HepG2 (cell line): ENCODE data around the gene TRIM37. TPM values are rescaled to one million over a fixed set of nuclear protein-coding genes. Genes with fewer than 3 reads are reported as not detected.

ENCODE experiments used
- ATAC-seq: fragments of 200-7000 bp; cut with Tn5 transposase; 3 replicates; pipeline ENCODE4 v1.9.1; 2020; ENCODE audit warnings: mild to moderate bottlenecking, moderate library complexity
- BruUV-seq: library from RNA; stranded (reverse); fragments of 400-500 nt; replicated peaks from 2 replicates; lab custom pipeline; 2021; lab: Mats Ljungman, UMichigan
- CTCF ChIA-PET: fragments of 300-600 bp; formaldehyde crosslinking; extraction: SDS; loops from one replicate; lab custom pipeline; 2021; ENCODE audit warnings: low total read pairs, inconsistent platforms, low intra/inter-chr PET ratio; lab: Yijun Ruan, JAX
- POLR2A ChIA-PET: fragments of 350-600 bp; sonication (Branson Sonifier 250); formaldehyde crosslinking; loops from one replicate; lab custom pipeline; 2020; ENCODE audit warnings: antibody characterized with exemption, inconsistent platforms; lab: Yijun Ruan, JAX
- DNase-seq: peaks from one replicate; pipeline ENCODE4 v3.0.0-alpha.2; 2015; ENCODE audit warnings: low spot score
- FAIRE-seq: peaks from 3 replicates; lab custom pipeline; 2011; peaks lifted over from hg19 to GRCh38; lab: Jason Lieb, UNC
- H2AFZ ChIP-seq: one replicate; pipeline ENCODE4 v1.6.1; 2011; ENCODE audit warnings: low read length, inconsistent platforms
- H3K27ac ChIP-seq: fragments of 300-600 bp; 3 replicates; pipeline ENCODE4 v1.8.0; 2011; ENCODE audit warnings: mixed run types, mild to moderate bottlenecking, mixed read lengths, low read length, inconsistent platforms; ENCODE audit not compliant: insufficient read depth; ENCODE audit errors: extremely low read length
- H3K27me3 ChIP-seq, 2 experiments: fragments of 200-600 bp in 1 of 2; 2 replicates in 1 of 2; 3 replicates in 1 of 2; pipeline versions ENCODE4 v1.6.0 to v1.8.0; 2011; ENCODE audit warnings: low read length in 2 of 2, mild to moderate bottlenecking in 2 of 2, moderate library complexity in 2 of 2, inconsistent platforms in 1 of 2; ENCODE audit not compliant: insufficient read depth in 2 of 2, control insufficient read depth in 1 of 2
- H3K36me3 ChIP-seq, 2 experiments: fragments of 200-600 bp in 1 of 2; replicated peaks in 1 of 2; 2 replicates in 1 of 2; 3 replicates in 1 of 2; pipeline versions ENCODE4 v1.5.1 to v1.8.0; 2011; ENCODE audit warnings: low read length in 2 of 2, inconsistent platforms in 1 of 2; ENCODE audit not compliant: insufficient read depth in 2 of 2, control insufficient read depth in 1 of 2
- H3K4me1 ChIP-seq: 2 replicates; pipeline ENCODE4 v1.5.1; 2012; ENCODE audit warnings: low read length, inconsistent platforms; ENCODE audit not compliant: insufficient read depth
- H3K4me2 ChIP-seq: 2 replicates; pipeline ENCODE4 v1.6.0; 2011; ENCODE audit warnings: low read depth, low read length, inconsistent platforms
- H3K4me3 ChIP-seq, 3 experiments: fragments of 200-600 bp in 1 of 3; sonication (generic), shearing (Covaris generic) in 1 of 3; replicated peaks in 1 of 3; 2 replicates each; pipeline ENCODE4 v1.5.1; 2011 to 2016; ENCODE audit warnings: low read length in 3 of 3, inconsistent platforms in 2 of 3, low read depth in 2 of 3, mild to moderate bottlenecking in 2 of 3, control low read depth in 1 of 3, mixed read lengths in 1 of 3; ENCODE audit not compliant: insufficient read depth in 1 of 3
- H3K79me2 ChIP-seq: one replicate; pipeline ENCODE4 v1.6.1; 2011; ENCODE audit warnings: low read length, inconsistent platforms; ENCODE audit not compliant: insufficient read depth
- H3K9ac ChIP-seq: 2 replicates; pipeline ENCODE4 v1.6.0; 2011; ENCODE audit warnings: mild to moderate bottlenecking, low read depth, low read length, inconsistent platforms; ENCODE audit not compliant: insufficient read depth
- H3K9me3 ChIP-seq: 2 replicates; pipeline ENCODE4 v1.5.1; 2012; ENCODE audit warnings: mild to moderate bottlenecking, low read length
- H4K20me1 ChIP-seq: 2 replicates; pipeline ENCODE4 v1.6.0; 2011; ENCODE audit warnings: inconsistent platforms, mild to moderate bottlenecking, low read length, moderate library complexity; ENCODE audit not compliant: insufficient read depth
- BRCA1 ChIP-seq: sonication (generic); formaldehyde crosslinking; IDR thresholded peaks from 2 replicates; pipeline ENCODE4 v1.4.0; 2020; ENCODE audit warnings: missing genetic modification reagents
- HNF4G ChIP-seq, 2 experiments: sonication (generic) in 1 of 2; formaldehyde crosslinking in 1 of 2; IDR thresholded peaks; 2 replicates each; pipeline versions ENCODE4 v1.4.0 to v1.6.1; 2011 to 2020; ENCODE audit warnings: borderline replicate concordance in 2 of 2, low read depth in 2 of 2, mild to moderate bottlenecking in 2 of 2, low read length in 1 of 2, missing genetic modification reagents in 1 of 2, moderate library complexity in 1 of 2
- IRX3 ChIP-seq: sonication (generic); formaldehyde crosslinking; IDR thresholded peaks from 2 replicates; pipeline ENCODE4 v1.8.1; 2023; ENCODE audit warnings: mild to moderate bottlenecking, low read depth, missing genetic modification reagents, borderline replicate concordance
- ZBTB20 ChIP-seq: sonication (generic); formaldehyde crosslinking; IDR thresholded peaks from 2 replicates; pipeline ENCODE4 v1.8.1; 2023; ENCODE audit warnings: missing genetic modification reagents, low read depth, mild to moderate bottlenecking, borderline replicate concordance
- ZBTB3 ChIP-seq: sonication (generic); formaldehyde crosslinking; IDR thresholded peaks from 2 replicates; pipeline ENCODE4 v1.4.0; 2020; ENCODE audit warnings: low read depth, mild to moderate bottlenecking, moderate library complexity, missing genetic modification reagents, borderline replicate concordance
- ZFP62 ChIP-seq: sonication (generic); formaldehyde crosslinking; IDR thresholded peaks from 2 replicates; pipeline ENCODE4 v1.4.0; 2020; ENCODE audit warnings: missing genetic modification reagents
- ZNF234 ChIP-seq: sonication (generic); formaldehyde crosslinking; conservative IDR thresholded peaks from 2 replicates; pipeline ENCODE4 v1.5.1; 2020; ENCODE audit warnings: mild to moderate bottlenecking, missing genetic modification reagents
- ZNF569 ChIP-seq: sonication (generic); formaldehyde crosslinking; IDR thresholded peaks from 2 replicates; pipeline ENCODE4 v1.5.0; 2020; ENCODE audit warnings: mild to moderate bottlenecking, missing genetic modification reagents, moderate library complexity, borderline replicate concordance
- ZNF747 ChIP-seq: sonication (generic); formaldehyde crosslinking; IDR thresholded peaks from 2 replicates; pipeline ENCODE4 v1.8.1; 2023; ENCODE audit warnings: missing genetic modification reagents, mild to moderate bottlenecking, borderline replicate concordance
- ZNF878 ChIP-seq: sonication (generic); formaldehyde crosslinking; IDR thresholded peaks from 2 replicates; pipeline ENCODE4 v1.8.1; 2023; ENCODE audit warnings: mild to moderate bottlenecking, missing genetic modification reagents, moderate library complexity
- ZSCAN12 ChIP-seq: sonication (generic); formaldehyde crosslinking; IDR thresholded peaks from 2 replicates; pipeline ENCODE4 v1.9.0; 2021; ENCODE audit warnings: mild to moderate bottlenecking, missing genetic modification reagents
- ZSCAN21 ChIP-seq: sonication (generic); formaldehyde crosslinking; IDR thresholded peaks from 2 replicates; pipeline ENCODE4 v1.8.0; 2022; ENCODE audit warnings: mild to moderate bottlenecking, missing genetic modification reagents, moderate library complexity, borderline replicate concordance
- WGBS: methylation state at CpG from one replicate; pipeline ENCODE4 v1.1.6; 2017; ENCODE audit warnings: low lambda C conversion rate; 5-methylcytosine and 5-hydroxymethylcytosine counted together
- in situ Hi-C: cut with HindIII; loops from 2 replicates; pipeline ENCODE4 v1.10.0; 2017; ENCODE audit warnings: low pct_unique_long_range_greater_than_20kb; ENCODE audit not compliant: extremely low pct_ligation_motif_present
- intact Hi-C: fragments of 100-400 bp; cut with micrococcal nuclease; formaldehyde crosslinking; loops from one replicate; pipeline ENCODE4 v1.10.0; 2022; ENCODE audit not compliant: unreplicated experiment
- polyA plus RNA-seq, 8 experiments: library from polyadenylated mRNA; depleted of rRNA in 3 of 8; stranded (reverse) in 7 of 8; unstranded in 1 of 8; fragments of >200 nt; fragmentation: Illumina TruSeq in 4 of 8; extraction: Trizol in 4 of 8; gene quantifications; 2 replicates each; pipeline versions ENCODE4 v1.2.1 to v1.2.3, GENCODE V29; 2011 to 2016; ENCODE audit warnings: low read depth in 4 of 8, missing spikeins in 1 of 8, mixed read lengths in 1 of 8; ENCODE audit not compliant: insufficient read depth in 1 of 8
- total RNA-seq, 5 experiments: library from RNA; depleted of rRNA; stranded (reverse); fragments of >200 nt; fragmentation: Illumina TruSeq; extraction: Trizol; gene quantifications; 2 replicates each; pipeline ENCODE4 v1.2.3, GENCODE V29; 2016; ENCODE audit warnings: low read depth in 1 of 5
- TF ChIP-seq, protein P1 (sequence below): sonication (generic); formaldehyde crosslinking; IDR thresholded peaks from 2 replicates; pipeline ENCODE4 v1.4.0; 2020; ENCODE audit warnings: missing genetic modification reagents, borderline replicate concordance
- TF ChIP-seq, protein P2 (sequence below): sonication (generic); formaldehyde crosslinking; IDR thresholded peaks from 2 replicates; pipeline ENCODE4 v1.4.0; 2020; ENCODE audit warnings: missing genetic modification reagents, mild to moderate bottlenecking, borderline replicate concordance

TRIM37 gene
- total and polyA plus RNA-seq, 2 of the 13 experiments (the other 11 are each of a cell fraction or from before 2014, with no cell fraction given): 12.4 to 39.1 TPM

DNA sequence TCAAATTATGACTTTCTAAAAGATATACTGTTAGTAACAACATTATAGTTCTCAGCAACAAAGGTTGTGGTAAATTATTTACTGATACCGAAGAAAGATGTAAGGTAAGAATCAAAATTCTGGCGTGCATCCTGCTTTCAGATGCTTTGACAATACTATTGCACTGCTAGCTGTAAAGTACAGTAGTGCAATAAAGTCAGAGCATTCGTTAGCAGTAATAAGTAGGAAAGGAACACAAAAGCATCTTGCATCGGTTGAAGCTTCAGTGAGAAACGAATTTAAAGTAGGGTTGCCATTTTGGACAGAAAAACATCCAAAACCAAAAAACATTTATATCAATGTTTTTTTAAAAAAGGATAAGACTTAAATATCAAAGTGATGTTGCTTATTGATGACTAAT lies 44.3 kb upstream of the TRIM37 start:
- no peak for ATAC-seq
- intact Hi-C loops: no loop called here
- BruUV-seq: no TSS peak
- TF ChIP-seq ZSCAN21 (CRISPR knock-in tag) (no peak), ZFP62 (CRISPR knock-in tag) (no peak), ZNF878 (no peak), ZNF234 (CRISPR knock-in tag) (no peak), BRCA1 (CRISPR knock-in tag) (no peak), IRX3 (CRISPR knock-in tag) (no peak), ZBTB20 (CRISPR knock-in tag) (no peak), ZSCAN12 (CRISPR knock-in tag) (no peak), ZBTB3 (CRISPR knock-in tag) (no peak), ZNF569 (CRISPR knock-in tag) (no peak), ZNF747 (CRISPR knock-in tag) (no peak), HNF4G (IDR thresholded peaks at IDR 0.05; ENCODE audit: borderline replicate concordance, low read depth, low read length) (no peak), HNF4G (CRISPR knock-in tag; IDR thresholded peaks at IDR 0.05; ENCODE audit: borderline replicate concordance, low read depth) (no peak)
- TF ChIP-seq, protein P1, sequence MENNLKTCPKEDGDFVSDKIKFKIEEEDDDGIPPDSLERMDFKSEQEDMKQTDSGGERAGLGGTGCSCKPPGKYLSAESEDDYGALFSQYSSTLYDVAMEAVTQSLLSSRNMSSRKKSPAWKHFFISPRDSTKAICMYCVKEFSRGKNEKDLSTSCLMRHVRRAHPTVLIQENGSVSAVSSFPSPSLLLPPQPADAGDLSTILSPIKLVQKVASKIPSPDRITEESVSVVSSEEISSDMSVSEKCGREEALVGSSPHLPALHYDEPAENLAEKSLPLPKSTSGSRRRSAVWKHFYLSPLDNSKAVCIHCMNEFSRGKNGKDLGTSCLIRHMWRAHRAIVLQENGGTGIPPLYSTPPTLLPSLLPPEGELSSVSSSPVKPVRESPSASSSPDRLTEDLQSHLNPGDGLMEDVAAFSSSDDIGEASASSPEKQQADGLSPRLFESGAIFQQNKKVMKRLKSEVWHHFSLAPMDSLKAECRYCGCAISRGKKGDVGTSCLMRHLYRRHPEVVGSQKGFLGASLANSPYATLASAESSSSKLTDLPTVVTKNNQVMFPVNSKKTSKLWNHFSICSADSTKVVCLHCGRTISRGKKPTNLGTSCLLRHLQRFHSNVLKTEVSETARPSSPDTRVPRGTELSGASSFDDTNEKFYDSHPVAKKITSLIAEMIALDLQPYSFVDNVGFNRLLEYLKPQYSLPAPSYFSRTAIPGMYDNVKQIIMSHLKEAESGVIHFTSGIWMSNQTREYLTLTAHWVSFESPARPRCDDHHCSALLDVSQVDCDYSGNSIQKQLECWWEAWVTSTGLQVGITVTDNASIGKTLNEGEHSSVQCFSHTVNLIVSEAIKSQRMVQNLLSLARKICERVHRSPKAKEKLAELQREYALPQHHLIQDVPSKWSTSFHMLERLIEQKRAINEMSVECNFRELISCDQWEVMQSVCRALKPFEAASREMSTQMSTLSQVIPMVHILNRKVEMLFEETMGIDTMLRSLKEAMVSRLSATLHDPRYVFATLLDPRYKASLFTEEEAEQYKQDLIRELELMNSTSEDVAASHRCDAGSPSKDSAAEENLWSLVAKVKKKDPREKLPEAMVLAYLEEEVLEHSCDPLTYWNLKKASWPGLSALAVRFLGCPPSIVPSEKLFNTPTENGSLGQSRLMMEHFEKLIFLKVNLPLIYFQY (CRISPR knock-in tag): no peak
- TF ChIP-seq, protein P2, sequence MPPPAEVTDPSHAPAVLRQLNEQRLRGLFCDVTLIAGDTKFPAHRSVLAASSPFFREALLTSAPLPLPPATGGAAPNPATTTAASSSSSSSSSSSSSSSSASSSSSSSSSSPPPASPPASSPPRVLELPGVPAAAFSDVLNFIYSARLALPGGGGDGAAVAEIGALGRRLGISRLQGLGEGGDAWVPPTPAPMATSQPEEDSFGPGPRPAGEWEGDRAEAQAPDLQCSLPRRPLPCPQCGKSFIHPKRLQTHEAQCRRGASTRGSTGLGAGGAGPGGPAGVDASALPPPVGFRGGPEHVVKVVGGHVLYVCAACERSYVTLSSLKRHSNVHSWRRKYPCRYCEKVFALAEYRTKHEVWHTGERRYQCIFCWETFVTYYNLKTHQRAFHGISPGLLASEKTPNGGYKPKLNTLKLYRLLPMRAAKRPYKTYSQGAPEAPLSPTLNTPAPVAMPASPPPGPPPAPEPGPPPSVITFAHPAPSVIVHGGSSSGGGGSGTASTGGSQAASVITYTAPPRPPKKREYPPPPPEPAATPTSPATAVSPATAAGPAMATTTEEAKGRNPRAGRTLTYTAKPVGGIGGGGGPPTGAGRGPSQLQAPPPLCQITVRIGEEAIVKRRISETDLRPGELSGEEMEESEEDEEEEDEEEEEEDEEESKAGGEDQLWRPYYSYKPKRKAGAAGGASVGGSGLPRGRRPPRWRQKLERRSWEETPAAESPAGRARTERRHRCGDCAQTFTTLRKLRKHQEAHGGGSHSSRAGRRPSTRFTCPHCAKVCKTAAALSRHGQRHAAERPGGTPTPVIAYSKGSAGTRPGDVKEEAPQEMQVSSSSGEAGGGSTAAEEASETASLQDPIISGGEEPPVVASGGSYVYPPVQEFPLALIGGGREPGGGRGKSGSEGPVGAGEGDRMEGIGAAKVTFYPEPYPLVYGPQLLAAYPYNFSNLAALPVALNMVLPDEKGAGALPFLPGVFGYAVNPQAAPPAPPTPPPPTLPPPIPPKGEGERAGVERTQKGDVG (CRISPR knock-in tag): no peak

More for the DNA sequence above, 44.3 kb upstream of the TRIM37 start:
- ChIA-PET POLR2A (interaction anchor here (0.9 kb wide), 1 partner anchor 44 kb away, joined by 4 read pairs; the partner anchor contains the start of gene TRIM37), CTCF (no interaction called here)
- in situ Hi-C loops: no loop called here
- no peak for DNase-seq
- no peak for FAIRE-seq
- Histone ChIP-seq H3K9me3 (no peaks in the 10 kb centered on the region), H3K4me3 (no peak overlapping the region), H3K4me2 (0 out of 2 replicates have a peak overlapping the region, but pooled peaks have one; percentile 79), H3K36me3 (peaks cover 0 to 5% of the 10 kb centered on the region in 2 experiments; a peak in 1 of 5 replicates), H2AFZ (no peak overlapping the region), H4K20me1 (no peaks in the 10 kb centered on the region; the same call in 1 of the 2 replicates), H3K79me2 (peaks cover 89% of the 10 kb centered on the region), H3K4me1 (peaks cover 48% of the 10 kb centered on the region), H3K9ac (0 out of 2 replicates have a peak overlapping the region, but pooled peaks have one; percentile 8), H3K27ac (no peak overlapping the region), H3K27me3 (no peaks in the 10 kb centered on the region; a peak in 1 of 5 replicates)
- WGBS: 95% methylated on average over 5 of the region's 5 CpGs
